ENCODE results near the gene ITSN2.
"Not testable (repeated sequence)": the region's sequence is repeated elsewhere in the genome, so short reads cannot be mapped to it uniquely, and the experiment has no call there.

ITSN2 gene

DNA sequence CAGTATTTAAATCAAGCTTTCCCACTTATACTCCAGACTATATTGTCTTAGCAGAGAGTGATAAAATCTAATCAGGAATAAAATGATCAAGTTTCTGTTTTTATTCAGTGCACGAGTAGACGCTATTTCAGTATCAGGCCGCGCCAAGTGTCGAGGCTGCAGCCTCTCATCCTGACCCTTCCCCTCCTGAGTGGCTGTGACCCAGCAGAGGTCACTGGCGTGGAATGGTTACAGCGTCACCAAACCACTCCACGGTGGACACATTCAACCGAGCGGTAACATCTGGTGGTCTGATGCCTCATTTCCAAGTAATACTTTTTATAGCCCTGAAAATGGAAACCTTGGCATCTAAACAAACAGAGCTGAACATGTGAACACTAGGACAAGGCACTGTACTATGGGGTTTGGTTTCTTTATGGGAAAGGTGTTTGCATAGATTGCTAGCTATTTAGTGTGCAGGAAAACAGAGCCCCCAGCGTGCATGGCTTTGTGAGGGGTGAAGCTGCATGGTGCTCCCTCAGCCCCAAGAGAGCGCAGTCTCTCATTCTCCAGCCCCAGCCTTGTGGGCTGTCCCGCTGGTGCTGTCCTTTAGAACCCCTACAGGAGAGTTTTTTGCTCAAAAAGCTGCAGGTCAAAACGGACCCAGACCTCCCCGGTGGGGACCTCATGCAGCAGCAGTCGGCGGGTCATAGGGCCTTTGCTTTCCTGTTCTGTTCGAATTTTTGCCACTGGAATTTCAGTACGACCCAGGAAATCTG lies 157.1 kb downstream of the ITSN2 start:
- ChIA-PET CTCF (interaction anchor here (0.6 to 1.0 kb wide), 4 partner anchors 9 to 119 kb away, joined by 3 read pairs; partner anchors contain the start of gene TP53I3), POLR2A (interaction anchor here (0.7 kb wide), 1 partner anchor 18 kb away, joined by 5 read pairs; no protein-coding TSS in a partner anchor)
- no peak for DNase-seq (ENCODE audit: extremely low spot score)
- TF ChIP-seq, protein P1, sequence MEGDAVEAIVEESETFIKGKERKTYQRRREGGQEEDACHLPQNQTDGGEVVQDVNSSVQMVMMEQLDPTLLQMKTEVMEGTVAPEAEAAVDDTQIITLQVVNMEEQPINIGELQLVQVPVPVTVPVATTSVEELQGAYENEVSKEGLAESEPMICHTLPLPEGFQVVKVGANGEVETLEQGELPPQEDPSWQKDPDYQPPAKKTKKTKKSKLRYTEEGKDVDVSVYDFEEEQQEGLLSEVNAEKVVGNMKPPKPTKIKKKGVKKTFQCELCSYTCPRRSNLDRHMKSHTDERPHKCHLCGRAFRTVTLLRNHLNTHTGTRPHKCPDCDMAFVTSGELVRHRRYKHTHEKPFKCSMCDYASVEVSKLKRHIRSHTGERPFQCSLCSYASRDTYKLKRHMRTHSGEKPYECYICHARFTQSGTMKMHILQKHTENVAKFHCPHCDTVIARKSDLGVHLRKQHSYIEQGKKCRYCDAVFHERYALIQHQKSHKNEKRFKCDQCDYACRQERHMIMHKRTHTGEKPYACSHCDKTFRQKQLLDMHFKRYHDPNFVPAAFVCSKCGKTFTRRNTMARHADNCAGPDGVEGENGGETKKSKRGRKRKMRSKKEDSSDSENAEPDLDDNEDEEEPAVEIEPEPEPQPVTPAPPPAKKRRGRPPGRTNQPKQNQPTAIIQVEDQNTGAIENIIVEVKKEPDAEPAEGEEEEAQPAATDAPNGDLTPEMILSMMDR (IDR thresholded peaks at IDR 0.05; ENCODE audit: control extremely low read depth, extremely low read depth, low read depth, missing control alignments), result no peak

GRCh38 chr2:24200799-24201198 lies 159.5 kb downstream of the ITSN2 start:
- ChIA-PET CTCF (interaction anchor here (0.9 to 1.1 kb wide), 3 partner anchors 12 to 17 kb away, joined by 4 read pairs; no protein-coding TSS in a partner anchor), POLR2A (no interaction called here)
- DNase-seq (ENCODE audit: extremely low spot score), result no peak
- TF ChIP-seq, protein P1 (IDR thresholded peaks at IDR 0.05; ENCODE audit: control extremely low read depth, extremely low read depth, low read depth, missing control alignments), result no peak

GRCh38 chr2:24199968-24200590 lies 160.3 kb downstream of the ITSN2 start:
- no peak for DNase-seq (ENCODE audit: extremely low spot score)
- ChIA-PET CTCF (interaction anchor here (0.9 to 1.1 kb wide), 3 partner anchors 13 to 18 kb away, joined by 4 read pairs; no protein-coding TSS in a partner anchor), POLR2A (no interaction called here)
- TF ChIP-seq, protein P1 (IDR thresholded peaks at IDR 0.05; ENCODE audit: control extremely low read depth, extremely low read depth, low read depth, missing control alignments), result no peak

GRCh38 chr2:24197213-24197612 lies 163.1 kb downstream of the ITSN2 start:
- POLR2A ChIA-PET; DNase-seq (ENCODE audit: extremely low spot score); CTCF ChIA-PET: not testable (repeated sequence)

DNA sequence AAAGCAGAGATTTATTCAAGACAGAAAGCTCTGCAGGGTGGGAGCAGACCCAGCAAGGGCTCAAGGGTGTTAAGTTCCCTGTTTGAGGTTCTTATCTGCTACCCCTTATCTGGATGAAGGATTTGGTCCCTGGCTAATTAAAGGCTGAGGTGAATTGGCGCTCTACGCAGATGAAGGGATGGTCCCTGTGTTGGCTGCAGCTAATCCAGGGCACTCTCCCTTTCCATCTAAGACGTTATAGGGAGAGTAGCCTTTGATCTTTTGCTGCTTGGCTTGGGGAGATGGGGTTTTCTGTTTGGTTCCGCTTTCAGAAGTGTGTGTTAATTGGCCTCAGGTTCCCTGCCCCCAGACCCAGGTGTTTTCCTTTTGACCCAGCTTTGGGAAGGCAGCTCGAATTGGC lies 168.5 kb downstream of the ITSN2 start:
- no peak for DNase-seq (ENCODE audit: extremely low spot score)
- TF ChIP-seq, protein P1 (IDR thresholded peaks at IDR 0.05; ENCODE audit: control extremely low read depth, extremely low read depth, low read depth, missing control alignments), result no peak
- CTCF ChIA-PET, result interaction anchor here (1.1 kb wide), 1 partner anchor 14 kb away, joined by 3 read pairs; no protein-coding TSS in a partner anchor
- POLR2A ChIA-PET, result no interaction called here

DNA sequence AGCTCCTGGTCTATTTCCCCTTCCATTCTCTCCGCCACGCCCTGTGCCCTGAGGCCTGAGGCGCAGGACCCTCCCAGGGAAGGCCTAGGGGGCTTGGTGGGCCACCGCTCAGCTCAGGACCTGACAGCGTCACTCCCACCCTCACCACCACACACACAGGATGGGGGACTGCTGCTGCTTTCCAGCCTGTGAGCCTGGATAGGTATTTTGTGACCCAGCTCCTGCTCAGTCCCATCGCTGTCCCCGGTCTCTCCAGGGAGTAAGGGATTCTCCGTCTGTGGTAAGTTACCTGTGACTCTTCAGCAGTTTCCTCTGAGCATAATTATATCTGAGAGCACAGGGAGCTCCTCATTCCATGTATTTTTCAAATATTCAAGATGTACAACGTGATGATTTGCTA lies 169.2 kb downstream of the ITSN2 start:
- ChIA-PET POLR2A (no interaction called here), CTCF (interaction anchor here (1.1 kb wide), 1 partner anchor 13 kb away, joined by 3 read pairs; no protein-coding TSS in a partner anchor)
- no peak for DNase-seq (ENCODE audit: extremely low spot score)
- TF ChIP-seq, protein P1 (IDR thresholded peaks at IDR 0.05; ENCODE audit: control extremely low read depth, extremely low read depth, low read depth, missing control alignments), result no peak

DNA sequence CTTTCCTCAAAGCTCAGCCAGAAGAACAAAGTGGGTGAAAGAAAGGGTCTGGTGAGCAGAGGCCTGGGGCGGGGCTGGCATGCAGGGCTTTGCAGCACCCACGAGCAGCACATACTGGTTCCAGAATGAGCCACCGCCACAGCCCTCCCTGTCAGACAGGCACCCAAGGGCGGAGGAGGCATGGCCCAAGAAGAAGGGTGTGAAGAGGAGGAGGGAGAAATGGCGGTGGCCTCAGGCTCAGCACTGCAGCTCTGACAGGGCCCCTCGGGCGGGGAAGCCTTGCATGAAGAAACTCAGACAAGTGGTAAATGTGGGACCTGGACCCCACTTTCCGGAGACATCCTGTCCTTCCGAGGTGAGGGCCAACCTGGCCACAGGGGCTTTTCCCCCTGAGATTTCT lies 169.8 kb downstream of the ITSN2 start:
- ChIA-PET POLR2A (no interaction called here), CTCF (interaction anchor here (1.1 kb wide), 1 partner anchor 13 kb away, joined by 3 read pairs; no protein-coding TSS in a partner anchor)
- TF ChIP-seq, protein P1 (IDR thresholded peaks at IDR 0.05; ENCODE audit: control extremely low read depth, extremely low read depth, low read depth, missing control alignments), result no peak
- DNase-seq (ENCODE audit: extremely low spot score), result no peak
